AG08396 (cell line): Measurements from ENCODE around the gene SCOC.

Experiments used
- DNase-seq: peaks from one replicate; pipeline ENCODE4 v3.0.0; 2012; ENCODE audit warnings: low spot score, mixed read lengths

The SCOC gene

DNA sequence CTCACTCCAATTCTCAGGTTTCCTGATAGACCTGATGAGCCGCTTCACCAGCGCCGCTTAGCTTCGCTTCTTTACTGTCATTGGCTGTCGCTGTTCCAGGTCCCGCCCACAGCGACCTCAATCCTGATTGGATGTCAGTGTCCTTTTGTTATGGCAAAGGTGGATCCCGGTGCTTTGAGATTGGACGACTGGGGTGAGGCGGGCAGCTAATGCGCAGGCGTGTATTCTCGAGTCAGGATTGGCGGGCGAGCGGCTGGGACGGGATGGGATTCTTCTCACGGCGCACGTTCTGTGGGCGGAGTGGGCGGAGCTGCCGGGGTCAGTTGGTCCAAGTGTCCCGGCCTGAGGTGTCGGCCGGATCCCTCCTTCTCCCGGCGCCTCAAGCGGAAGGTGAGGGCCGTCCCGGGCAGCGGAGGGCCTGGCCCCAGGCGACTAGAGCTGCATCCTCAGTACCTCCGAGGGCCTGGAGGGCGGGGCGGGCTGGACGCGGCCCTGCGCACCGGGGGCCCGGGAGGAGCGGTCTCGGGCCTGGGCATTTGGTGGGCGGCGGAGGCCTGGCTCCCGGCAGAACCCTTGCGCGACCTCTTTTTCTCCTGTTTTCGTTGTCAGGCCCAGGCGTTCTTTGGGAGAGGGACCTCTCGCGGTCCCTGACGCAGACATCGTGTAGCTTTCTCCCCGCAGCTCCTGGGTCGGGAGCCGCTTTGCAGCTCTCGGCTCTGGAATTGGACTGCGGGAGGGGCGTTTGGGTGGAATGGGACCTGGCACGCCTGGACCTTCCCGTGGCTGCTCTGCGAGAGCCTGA, at the start of gene SCOC:
SCOC (plus strand) TSS at position 319 of the 802 bp plus-strand sequence. CDS start 5,525 bp downstream, outside the sequence.
- DNase-seq = peak; percentile 98

DNA sequence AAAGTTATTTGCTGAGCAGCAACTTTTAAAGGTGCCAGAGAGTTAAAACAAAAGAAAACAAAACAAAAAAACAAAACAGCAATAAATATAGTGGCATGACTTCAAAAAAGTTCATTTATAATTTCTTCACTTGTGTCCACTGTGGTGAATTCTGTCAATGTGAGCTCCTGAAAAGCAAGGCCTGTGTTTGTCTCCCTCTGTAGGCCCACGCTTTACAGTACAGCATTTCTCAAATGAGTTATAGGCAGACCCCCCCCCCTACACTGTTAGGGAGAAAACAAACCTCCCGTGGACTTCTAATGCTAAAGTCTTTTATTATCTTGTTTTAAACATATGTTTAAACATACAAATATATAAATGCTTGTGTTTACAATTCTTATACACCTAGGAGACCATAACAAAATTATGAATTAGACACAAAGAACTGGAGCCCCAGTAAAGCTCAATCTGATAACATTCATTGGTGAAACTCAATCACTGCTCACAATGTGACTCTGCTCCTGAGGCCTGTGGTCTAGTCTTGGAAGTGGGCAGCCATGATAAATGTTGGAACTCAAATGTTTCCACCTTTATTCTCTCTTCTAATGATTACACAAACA, 47.0 kb upstream of the SCOC start:
- peak; percentile 55 for DNase-seq

DNA sequence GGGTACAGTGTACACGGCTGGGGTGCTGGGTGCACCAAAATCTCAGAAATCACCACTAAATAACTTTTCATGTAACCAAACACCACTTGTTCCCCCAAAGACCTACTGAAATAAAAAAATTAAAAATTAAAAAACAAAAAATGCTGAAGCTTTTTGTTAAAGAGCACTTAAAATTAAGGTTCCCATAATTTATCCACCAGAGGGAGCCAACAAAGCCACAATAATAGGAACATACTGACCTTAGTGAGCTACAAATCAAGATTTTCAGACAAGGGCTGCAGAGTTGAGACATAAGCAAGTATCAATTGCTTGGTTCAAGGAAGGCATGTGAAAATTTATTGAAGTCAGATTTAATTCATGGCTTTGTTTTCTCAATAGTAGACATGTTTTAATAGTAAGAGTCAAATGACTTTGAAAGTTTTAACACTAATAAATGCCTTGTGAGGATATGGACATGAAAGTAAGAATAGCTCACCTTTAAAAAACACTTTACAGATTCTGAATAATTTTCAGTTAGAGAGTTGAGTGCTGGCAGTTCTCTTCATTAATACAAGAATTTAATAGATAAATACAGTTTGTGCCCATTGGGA, 43.0 kb upstream of the SCOC start:
- DNase-seq = peak; percentile 22

DNA sequence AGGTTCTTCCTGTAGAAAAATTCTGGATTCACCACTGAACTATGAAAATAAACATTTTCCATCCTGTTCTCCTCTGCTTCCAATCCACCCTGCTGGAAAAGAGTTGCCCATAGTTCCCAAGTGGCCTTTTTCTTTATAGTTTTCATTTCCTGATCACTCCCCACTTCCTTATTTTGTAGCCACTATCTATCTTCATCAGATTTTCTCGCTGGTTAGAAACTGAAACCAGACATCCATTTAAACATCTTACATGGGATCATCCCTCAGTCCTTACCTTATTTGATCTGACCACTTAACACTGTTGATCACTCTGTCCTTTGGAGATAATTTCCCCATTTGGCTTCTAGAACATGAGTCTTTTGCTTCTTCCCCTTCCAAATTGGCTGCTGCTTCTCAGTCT, 42.2 kb upstream of the SCOC start:
- no peak for DNase-seq

DNA sequence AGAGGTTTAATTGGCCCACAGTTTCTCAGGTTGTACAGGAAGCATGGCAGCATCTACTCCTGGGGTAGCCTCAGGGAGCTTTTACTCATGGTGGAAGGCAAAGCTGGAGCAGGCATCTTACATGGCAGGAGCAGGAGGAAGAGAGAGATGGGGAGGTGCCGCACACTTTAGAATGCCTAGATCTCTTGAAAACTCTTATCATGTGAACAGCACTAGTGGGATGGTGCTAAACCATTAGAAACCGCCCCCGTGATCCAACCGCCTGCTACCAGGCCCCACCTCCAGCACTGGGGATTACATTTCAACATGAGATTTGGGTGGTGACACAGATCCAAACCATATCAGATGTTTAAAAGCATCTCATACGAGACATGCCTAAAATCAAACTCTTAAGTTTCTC, 41.6 kb upstream of the SCOC start:
- no peak for DNase-seq

DNA sequence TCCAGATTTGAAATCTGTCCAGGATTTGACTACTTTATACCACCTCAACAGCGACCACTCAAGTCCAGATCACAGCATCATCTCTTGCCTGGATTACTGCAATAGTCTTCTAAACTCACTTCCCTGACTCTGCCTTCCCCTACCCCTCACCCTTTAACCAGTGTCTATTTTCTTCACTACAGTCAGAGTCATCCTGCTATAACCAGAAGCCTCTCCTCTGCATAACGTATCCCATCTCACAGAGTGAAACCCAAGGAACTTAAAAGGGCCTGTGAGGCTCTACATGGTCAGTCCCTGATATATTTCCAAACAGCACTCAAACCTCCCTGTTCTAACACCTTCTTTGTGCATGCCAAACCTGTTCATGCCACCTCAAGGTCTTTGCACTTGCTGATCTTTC, 40.7 kb upstream of the SCOC start:
- no peak for DNase-seq

DNA sequence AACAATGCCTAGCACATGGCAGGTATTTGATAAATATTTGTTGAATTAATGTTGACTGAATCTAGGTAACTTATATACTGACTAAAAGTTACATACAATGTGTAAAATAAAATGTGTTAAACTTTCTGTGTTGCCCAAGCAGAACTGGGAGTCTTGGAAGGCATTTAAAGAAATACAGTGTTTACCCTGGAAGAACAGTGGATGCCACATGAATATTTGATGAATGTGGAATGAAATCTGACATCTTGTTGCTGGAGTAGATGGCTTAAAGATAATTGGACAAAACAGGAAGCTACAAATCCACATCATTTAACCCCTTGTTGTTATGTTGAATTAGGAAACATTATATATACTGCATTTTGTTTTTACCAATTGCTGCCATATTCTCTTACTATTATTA, 39.9 kb upstream of the SCOC start:
- DNase-seq = no peak

DNA sequence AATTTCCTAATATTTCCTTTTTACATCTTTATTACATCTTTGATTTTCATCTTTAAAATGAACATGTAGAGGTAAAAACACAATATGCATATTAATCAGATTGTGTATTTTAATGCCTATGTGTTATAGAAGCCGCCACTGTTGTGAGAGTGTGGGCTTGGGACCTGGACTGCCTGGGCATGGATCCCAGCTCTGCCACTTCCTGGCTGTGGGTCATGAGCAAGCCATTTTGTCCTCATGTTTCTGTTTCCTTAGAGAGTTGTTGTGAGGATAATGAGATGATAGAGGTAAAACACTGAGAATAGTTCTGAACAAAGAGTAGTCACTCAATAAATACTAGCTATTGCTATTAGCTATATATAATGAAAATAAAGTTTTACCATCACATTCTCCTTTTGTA, 38.4 kb upstream of the SCOC start:
- no peak for DNase-seq

DNA sequence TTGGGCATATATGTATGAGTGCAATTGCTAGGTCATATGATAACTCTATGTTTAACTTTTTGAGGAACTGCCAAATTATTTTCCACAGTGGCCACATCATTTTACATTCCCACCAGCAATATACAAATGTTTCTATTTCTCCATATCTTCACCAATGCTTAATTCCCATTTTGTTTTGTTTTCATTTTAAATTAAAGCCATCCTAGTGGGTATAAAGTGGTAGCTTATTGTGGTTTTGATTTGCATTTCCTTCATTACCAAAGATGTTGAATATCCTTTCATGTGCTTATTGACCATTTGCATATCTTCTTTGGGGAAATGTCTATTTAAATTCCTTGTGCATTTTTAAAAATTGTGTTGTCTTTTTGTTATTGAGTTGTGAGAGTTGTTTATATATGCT, 36.7 kb upstream of the SCOC start:
- no peak for DNase-seq

DNA sequence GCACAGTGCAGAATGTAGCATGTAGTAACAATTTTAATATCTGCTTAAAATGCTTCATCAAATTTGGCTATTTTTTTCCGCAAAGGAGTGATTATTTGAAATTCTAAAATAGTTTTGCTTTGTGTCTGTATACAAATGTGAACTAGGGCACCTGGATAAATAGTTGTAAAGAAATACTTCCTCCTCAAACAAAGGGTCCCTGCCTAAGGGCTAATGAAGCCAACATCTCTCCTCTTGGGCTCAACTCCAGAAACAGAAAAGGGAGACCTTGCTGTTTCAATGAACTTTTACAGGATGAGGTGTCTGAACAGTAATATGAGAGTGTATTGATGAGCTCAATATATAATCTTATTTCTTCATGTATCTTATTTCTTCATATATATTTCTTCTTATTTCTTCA, 30.8 kb upstream of the SCOC start:
- DNase-seq = no peak

DNA sequence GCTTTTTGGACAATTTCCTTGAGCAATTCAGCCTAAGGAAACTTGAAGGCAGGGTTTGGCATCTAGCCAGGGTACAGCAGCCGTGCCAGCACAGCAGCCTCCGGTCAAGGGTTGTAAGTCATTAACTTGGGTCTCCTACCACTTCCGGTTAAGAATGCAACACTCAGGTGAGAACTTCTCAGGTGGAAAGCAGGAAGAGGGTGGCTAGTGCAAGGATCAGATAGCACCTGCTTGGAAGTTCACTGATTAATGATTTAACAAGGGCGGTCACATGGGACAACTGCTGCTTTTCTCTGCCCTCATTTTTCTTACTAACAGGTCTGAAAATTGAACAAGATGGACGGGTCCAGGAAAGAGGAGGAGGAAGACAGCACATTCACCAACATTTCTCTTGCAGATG, 30.1 kb upstream of the SCOC start:
- no peak for DNase-seq

DNA sequence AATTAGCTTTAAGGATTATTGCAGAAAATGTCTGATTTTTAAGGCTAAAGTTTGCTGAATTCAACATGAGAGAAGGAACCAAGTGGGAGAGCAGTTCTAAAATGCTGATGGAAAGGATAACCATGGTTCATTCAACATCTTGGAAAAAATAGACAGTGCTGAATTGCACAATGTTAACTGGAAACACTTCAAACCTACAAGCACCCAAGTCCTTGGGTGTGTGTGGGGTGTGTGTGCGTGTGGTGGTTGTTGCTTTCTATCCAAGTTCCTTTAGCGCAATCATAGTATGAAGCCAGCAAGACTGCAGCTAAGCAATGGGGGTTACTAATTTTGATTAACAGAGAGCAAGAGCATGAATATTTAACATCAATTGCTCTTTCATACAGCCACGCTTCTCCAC, 29.3 kb upstream of the SCOC start:
- DNase-seq = no peak

DNA sequence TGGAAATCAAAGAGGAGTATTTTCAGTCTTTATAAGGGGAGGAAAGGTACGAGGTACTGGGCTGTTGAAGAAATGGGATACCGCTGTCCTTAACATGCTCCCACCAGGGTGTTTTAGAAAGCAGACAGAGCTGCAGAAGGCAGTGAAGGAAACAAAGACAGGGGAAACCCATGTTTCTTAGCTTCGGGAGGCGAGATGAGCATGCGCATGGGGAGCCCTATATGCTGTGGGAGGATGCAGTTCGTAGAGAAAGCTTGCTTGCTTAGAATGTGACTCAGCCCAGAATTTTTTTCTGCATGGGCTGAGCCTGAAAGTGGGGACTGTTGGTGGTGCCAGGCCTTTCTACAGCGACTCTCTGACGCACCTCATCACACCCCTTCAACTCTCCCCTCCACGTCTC, 28.8 kb upstream of the SCOC start:
- no peak for DNase-seq

DNA sequence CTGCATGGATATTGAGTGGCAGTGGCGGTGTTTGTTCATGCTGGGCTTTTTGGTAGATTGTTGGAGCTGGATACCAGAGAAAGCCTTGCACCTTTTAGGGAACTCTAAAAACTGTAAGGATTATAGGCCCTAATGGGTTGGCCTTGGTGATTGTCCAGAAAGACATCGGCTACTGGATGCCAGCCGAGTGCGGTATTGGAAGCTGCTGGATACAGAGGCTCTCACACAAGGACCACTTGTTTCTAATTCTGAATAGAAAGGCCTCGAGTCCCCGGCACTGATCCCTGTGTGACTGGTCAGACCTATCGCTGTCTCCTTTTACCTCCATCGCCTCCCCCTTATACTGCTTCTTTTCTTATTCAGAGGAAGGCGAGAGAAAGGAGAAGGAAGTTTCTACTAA, 27.3 kb upstream of the SCOC start:
- no peak for DNase-seq

DNA sequence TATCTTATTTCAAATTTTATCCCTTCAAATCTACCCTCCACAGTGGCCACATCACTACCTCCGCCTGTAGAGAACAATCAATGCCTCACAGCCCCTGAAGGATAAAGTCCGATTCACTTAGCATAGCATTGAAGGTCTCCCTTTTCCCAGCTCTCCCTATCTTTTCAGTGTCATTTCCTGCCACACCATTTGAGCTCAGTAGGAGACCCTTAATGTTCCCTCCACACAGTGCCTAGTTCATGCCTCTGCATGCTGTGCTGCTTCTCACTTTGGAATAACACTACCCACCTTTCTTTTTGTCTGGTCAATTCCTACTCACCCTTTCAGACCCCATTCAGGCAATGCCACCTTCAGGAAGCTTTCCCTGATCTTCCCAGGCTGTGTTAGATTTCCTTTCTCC, 23.6 kb upstream of the SCOC start:
- no peak for DNase-seq

DNA sequence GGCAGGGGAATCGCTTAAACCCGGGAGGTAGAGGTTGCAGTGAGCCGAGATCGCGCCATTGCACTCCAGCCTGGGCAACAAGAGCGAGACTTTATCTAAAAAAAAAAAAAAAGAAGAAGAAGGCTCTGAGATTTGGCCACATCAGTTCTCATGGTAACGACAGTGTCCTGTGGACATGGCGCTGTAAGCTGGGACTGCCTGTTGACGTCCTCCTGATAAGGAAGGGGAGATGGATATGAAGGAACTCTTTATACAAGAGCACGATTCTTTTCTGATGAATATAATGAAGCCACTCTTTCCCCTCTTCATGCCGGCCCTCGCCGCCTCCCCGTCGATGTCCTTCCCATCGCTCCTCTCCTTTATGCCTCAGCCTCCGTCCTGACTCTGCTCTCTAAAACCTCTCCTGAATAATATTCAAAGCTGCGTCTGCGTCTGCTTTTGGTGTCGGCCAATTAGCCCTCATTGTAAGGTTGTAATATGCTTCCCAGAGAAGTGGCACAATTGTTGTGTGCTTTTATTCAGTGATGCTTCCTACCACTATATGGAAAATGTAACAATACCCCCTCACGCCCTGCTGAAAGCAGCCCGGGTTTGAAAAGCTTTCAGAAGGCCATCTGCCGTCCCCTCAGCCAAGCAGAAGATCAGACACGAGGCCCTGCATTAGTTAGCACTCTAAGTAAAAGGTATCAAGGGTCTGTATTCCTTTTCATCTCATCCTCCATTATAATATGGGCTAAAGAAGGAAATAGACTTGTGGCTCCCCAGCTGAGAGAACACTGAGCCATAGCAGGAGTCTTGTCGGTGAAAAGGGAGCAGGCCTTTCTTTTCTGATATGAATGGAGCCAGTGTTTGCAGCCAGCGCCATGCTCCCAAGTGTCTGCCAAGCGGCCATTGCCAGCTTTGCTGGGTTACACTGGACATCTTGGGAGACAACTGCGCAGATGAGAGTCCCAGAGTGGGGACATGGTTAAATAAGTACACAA, 22.1 kb upstream of the SCOC start:
- no peak for DNase-seq

DNA sequence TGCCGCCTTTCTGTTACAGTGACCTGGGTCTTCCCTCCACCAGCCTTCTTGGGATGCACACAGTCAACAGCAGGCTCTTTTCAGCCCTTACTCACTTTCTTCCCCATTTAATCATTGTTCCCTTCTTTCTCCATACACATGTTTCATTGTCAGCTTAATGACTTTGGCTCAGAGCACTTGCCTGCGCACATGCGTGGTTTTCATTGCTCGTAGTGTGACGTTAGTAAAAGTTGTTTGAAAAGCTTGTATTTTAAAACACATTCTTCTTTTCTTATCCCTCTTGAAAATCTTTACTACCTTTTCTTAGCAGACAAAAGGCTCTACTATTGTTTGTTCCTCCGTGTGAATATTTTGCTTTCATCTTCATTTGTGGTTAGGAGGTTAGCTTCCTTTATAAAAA, 19.7 kb upstream of the SCOC start:
- no peak for DNase-seq

DNA sequence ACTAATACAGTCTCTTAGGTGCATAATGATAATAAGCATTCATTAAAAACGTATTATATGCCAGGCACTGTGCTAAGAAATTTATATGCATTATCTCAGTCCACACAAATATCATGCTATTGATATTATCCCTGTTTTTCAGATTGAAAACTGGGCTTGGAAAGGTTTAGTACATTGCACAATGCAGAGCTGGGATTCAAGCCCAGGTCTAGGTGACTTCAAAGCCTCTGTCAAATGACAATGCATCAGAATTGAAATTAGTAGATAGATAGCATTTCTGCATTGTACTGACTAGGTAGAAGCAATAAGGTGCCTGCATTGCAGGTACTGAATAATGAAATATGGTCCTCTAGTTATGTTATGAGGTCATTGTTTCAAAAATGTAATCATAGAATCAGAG, 18.2 kb upstream of the SCOC start:
- DNase-seq = no peak

DNA sequence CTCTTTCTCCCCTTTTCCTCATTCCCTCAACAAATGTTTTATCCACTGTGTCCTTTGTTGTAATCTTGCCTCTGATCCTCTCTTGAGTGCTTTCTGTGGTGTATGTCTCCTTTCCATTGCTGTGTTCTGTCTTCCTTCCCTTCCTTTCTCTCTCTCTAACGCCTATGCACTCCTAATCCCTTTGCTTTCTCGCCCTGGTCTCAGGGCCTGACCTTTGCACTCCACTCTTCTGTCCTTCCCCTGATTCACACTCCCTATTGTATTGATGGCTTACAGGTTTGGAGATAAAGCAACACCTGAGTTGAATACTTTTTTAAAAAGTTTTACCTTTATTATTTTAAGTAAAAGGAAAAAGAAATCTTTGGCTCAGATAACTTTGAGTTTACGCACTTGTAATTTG, 15.6 kb upstream of the SCOC start:
- no peak for DNase-seq

DNA sequence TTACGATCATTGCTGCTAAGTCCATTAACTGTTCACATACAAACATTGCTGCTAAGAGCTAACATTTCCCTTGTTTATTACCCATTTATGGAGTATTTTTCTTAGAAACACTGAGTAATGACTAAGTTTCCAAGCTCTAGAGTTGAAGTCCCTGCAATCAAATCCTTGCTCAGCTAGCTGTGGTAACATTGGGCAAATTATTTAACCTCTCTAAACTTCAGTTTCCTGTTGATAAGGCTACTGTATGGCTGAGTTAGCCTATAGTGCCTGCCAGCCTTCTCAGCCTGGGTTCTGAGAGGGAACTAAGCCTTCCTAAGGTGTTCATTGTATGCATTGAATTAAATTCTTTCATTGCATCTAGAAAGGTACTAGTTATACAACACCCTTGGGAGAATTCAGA, 15.2 kb upstream of the SCOC start:
- DNase-seq = no peak

DNA sequence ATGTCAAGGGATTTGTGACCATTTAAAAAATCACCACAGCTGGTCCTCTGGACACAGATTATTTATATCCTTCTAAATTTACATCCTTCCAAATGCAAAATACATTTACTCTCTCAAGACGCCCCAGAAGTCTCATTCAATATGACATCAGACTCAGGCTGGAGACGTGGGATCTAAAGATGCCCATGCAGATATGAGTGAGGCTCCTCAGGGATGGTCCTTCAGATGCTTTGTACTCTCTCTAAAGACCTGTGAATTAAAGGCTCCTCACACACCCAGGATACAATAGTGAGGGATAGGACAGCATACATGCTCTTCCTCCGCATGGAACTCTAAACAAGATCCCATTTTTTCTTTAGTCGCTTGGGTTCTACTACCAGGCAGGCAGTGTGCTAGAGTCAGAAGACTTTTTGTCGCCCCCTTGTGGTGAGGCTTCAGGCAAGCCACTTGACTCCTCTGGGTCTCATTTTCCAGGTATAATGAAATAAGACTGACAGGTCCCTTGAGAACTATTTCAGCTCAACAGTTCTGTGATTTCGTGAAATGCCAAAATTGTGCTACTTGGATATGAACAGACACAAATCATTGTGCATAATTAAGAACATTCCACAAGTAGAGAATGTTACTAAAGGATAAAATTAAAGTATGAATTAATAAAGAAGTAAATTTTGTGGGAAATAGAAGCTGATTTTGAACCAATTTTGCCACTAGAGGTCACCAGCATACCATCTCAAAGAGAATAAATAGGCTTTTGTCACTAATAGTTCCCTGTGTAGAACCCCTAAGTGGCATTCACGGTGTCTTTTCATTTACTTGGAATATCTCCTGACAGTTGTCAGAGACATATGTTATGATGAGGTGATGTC, 13.7 kb upstream of the SCOC start:
- DNase-seq = peak; percentile 55
